Nephron (organoid): ENCODE results near the gene SRSF4.

Source experiments
- H3K27ac Mint-ChIP-seq, 3 experiments: 2 replicates each; pipeline ENCODE4 v1.8.0; 2020; ENCODE audit warnings: mixed read lengths in 3 of 3, mild to moderate bottlenecking in 2 of 3, moderate library complexity in 1 of 3
- H3K27me3 Mint-ChIP-seq: 2 replicates; pipeline ENCODE4 v1.8.0; 2021; ENCODE audit warnings: low read depth, mild to moderate bottlenecking, moderate library complexity, mixed read lengths
- H3K36me3 Mint-ChIP-seq: 2 replicates; pipeline ENCODE4 v1.8.0; 2020; ENCODE audit warnings: low read depth, mixed read lengths
- H3K4me1 Mint-ChIP-seq: 2 replicates; pipeline ENCODE4 v1.8.0; 2020; ENCODE audit warnings: mixed read lengths
- H3K4me3 Mint-ChIP-seq, 3 experiments: 2 replicates each; pipeline ENCODE4 v1.8.0; 2020; ENCODE audit warnings: mild to moderate bottlenecking in 3 of 3, mixed read lengths in 3 of 3, moderate library complexity in 2 of 3
- H3K9me3 Mint-ChIP-seq: 2 replicates; pipeline ENCODE4 v1.8.0; 2020; ENCODE audit warnings: mixed read lengths
- CTCF ChIP-seq, 3 experiments: fragments of 200-600 bp; sonication (generic); IDR thresholded peaks; one replicate each; pipeline ENCODE4 v1.5.0; 2021; ENCODE audit warnings: antibody characterized with exemption in 3 of 3; ENCODE audit not compliant: unreplicated experiment in 3 of 3

Gene SRSF4

DNA sequence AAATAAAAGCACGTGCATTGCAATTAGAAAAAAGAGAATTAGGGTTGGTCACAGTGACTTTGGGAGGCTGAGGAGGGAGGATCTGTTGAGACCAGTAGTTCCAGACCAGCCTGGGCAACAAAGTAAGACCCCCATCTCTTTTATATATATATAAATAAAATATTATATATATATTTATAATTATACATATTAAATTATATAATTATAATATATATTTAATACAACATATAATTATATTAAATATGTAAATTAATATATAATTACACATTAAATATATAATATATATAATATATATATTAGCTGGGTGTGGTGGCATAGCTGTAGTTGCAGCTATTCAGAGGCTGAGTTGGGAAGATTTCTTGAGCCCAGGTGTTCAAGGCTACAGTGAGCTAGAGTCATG, 81.2 kb downstream of the SRSF4 start:
- Mint-ChIP-seq H3K27me3 (no peaks in the 10 kb centered on the region), H3K36me3 (peaks cover 30% of the 10 kb centered on the region), H3K9me3 (no peaks in the 10 kb centered on the region), H3K4me1 (peaks cover 10% of the 10 kb centered on the region), H3K4me3 (no peak overlapping the region), H3K27ac (no peak overlapping the region)
- TF ChIP-seq CTCF (IDR thresholded peaks at IDR 0.05; ENCODE audit: unreplicated experiment in 3 of 3): no peak

DNA sequence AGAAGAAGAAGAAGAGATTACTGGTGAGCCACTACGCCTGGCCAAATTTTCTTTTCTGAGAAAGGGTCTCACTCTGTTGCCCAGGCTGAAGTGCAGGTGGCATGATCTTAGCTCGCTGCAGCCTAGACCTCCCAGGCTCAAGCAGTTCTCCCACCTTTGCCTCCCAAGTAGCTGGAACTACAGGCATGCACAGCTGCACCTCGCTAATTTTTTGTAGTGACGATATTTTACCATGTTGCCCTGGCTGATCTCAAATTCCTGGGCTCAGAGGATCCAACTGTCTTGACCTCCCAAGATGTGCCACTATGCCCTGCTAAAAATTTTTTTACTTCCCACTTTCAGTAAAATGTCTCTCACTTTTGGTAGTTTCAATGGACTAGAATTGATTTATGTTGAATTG, 82.4 kb downstream of the SRSF4 start:
- Mint-ChIP-seq H3K36me3 (peaks cover 38% of the 10 kb centered on the region), H3K27ac (no peak overlapping the region), H3K9me3 (no peaks in the 10 kb centered on the region), H3K4me1 (peaks cover 10% of the 10 kb centered on the region), H3K27me3 (no peaks in the 10 kb centered on the region), H3K4me3 (no peak overlapping the region)
- TF ChIP-seq CTCF (IDR thresholded peaks at IDR 0.05; ENCODE audit: unreplicated experiment in 3 of 3): no peak
